Neural cell (in vitro differentiated cells): ENCODE measurements around the gene RSRC1. TPM values are rescaled to one million over a fixed set of nuclear protein-coding genes. Genes with fewer than 3 reads are reported as not detected.

ENCODE experiments used
- H2AFZ ChIP-seq: fragments of 200-600, 300-800 bp; sonication (generic), shearing (Covaris generic); 2 replicates; pipeline ENCODE4 v1.6.0; 2014; ENCODE audit warnings: low read depth, mild to moderate bottlenecking, antibody characterized with exemption, low read length, moderate library complexity
- H3F3A ChIP-seq: fragments of 200-600 bp; shearing (Covaris generic); 2 replicates; pipeline ENCODE4 v1.6.1; 2016; ENCODE audit warnings: mild to moderate bottlenecking, moderate library complexity, mixed read lengths, antibody characterized with exemption, low read length; ENCODE audit not compliant: insufficient read depth, poor library complexity, severe bottlenecking
- H3K27ac ChIP-seq: fragments of 200-600, 300-800 bp; sonication (generic), shearing (Covaris generic); 2 replicates; pipeline ENCODE4 v1.5.1; 2014; ENCODE audit warnings: mild to moderate bottlenecking, low read length, moderate library complexity
- H3K27me3 ChIP-seq: fragments of 300-800, 200-600 bp; sonication (generic), shearing (Covaris generic); 2 replicates; pipeline ENCODE4 v1.6.0; 2014; ENCODE audit warnings: mild to moderate bottlenecking, low read depth, low read length, moderate library complexity; ENCODE audit not compliant: insufficient read depth
- H3K36me3 ChIP-seq: fragments of 300-800, 200-600 bp; sonication (generic), shearing (Covaris generic); 2 replicates; pipeline ENCODE4 v1.5.1; 2014; ENCODE audit warnings: mild to moderate bottlenecking, antibody characterized with exemption, low read length, moderate library complexity; ENCODE audit not compliant: insufficient read depth
- H3K4me2 ChIP-seq: fragments of 300-800, 200-600 bp; sonication (generic), shearing (Covaris generic); 2 replicates; pipeline ENCODE4 v1.6.0; 2014; ENCODE audit warnings: mild to moderate bottlenecking, low read length
- H3K4me3 ChIP-seq: fragments of 300-800, 200-600 bp; sonication (generic), shearing (Covaris generic); 2 replicates; pipeline ENCODE4 v1.5.1; 2014; ENCODE audit warnings: mild to moderate bottlenecking, low read length, moderate library complexity
- H3K79me2 ChIP-seq: fragments of 200-600 bp; shearing (Covaris generic); replicated peaks from 2 replicates; pipeline ENCODE4 v1.6.0; 2014; ENCODE audit warnings: mild to moderate bottlenecking, low read length, moderate library complexity; ENCODE audit not compliant: insufficient read depth
- H3K9ac ChIP-seq: fragments of 300-800, 200-600 bp; sonication (generic), shearing (Covaris generic); 2 replicates; pipeline ENCODE4 v1.6.1; 2016; ENCODE audit warnings: mild to moderate bottlenecking, low read length, mixed read lengths
- H3K9me2 ChIP-seq: fragments of 200-600 bp; shearing (Covaris generic); 2 replicates; pipeline ENCODE4 v1.6.1; 2016; ENCODE audit warnings: mild to moderate bottlenecking, low read length, mixed read lengths; ENCODE audit not compliant: insufficient read depth
- H3K9me3 ChIP-seq: fragments of 200-600, 300-800 bp; sonication (generic), shearing (Covaris generic); 2 replicates; pipeline ENCODE4 v1.6.1; 2016; ENCODE audit warnings: mild to moderate bottlenecking, mixed run types, low read length, moderate library complexity, mixed read lengths
- H4K20me1 ChIP-seq: fragments of 200-600 bp; shearing (Covaris generic); 2 replicates; pipeline ENCODE4 v1.6.1; 2016; ENCODE audit warnings: mild to moderate bottlenecking, mixed run types; ENCODE audit not compliant: insufficient read depth
- EP300 ChIP-seq: fragments of 450-650 bp; conservative IDR thresholded peaks from 2 replicates; pipeline ENCODE4 v1.6.1; 2014; ENCODE audit warnings: antibody characterized with exemption, mild to moderate bottlenecking, moderate library complexity; ENCODE audit not compliant: poor library complexity, severe bottlenecking
- EZH2 ChIP-seq: fragments of 200-600, 300-800 bp; shearing (Covaris generic), sonication (generic); IDR thresholded peaks from 2 replicates; pipeline ENCODE4 v1.6.1; 2014; ENCODE audit warnings: antibody characterized with exemption, low read length, borderline replicate concordance, mild to moderate bottlenecking; ENCODE audit not compliant: insufficient read depth, poor library complexity, severe bottlenecking
- MXI1 ChIP-seq: fragments of 450-650 bp; conservative IDR thresholded peaks from 2 replicates; pipeline ENCODE4 v1.6.1; 2014; ENCODE audit warnings: antibody characterized with exemption, mild to moderate bottlenecking; ENCODE audit not compliant: poor library complexity, severe bottlenecking
- POLR2AphosphoS5 ChIP-seq: IDR thresholded peaks from 2 replicates; pipeline ENCODE4 v1.6.1; 2012
- RAD21 ChIP-seq: fragments of 450-650 bp; conservative IDR thresholded peaks from 2 replicates; pipeline ENCODE4 v1.6.1; 2014; ENCODE audit warnings: antibody characterized with exemption, mild to moderate bottlenecking, moderate library complexity
- SMC3 ChIP-seq: fragments of 450-650 bp; conservative IDR thresholded peaks from 2 replicates; pipeline ENCODE4 v1.6.1; 2014; ENCODE audit warnings: antibody characterized with exemption, mild to moderate bottlenecking, moderate library complexity; ENCODE audit not compliant: poor library complexity
- TAF1 ChIP-seq: IDR thresholded peaks from 2 replicates; pipeline ENCODE4 v1.6.1; 2012; ENCODE audit warnings: low read depth
- polyA plus RNA-seq: library from polyadenylated mRNA; depleted of rRNA; stranded (reverse); fragments of >200 nt; gene quantifications from 2 replicates; pipeline ENCODE4 v1.2.3, GENCODE V29; 2014
- TF ChIP-seq, protein P1 (sequence below): fragments of 450-650 bp; IDR thresholded peaks from 2 replicates; pipeline ENCODE4 v1.5.1; 2014; ENCODE audit warnings: antibody characterized with exemption, mild to moderate bottlenecking, moderate library complexity; ENCODE audit not compliant: poor library complexity, severe bottlenecking

RSRC1 gene
- polyA plus RNA-seq, 1 donor from 2014 or later, result 28.1 TPM

- no peaks in the 10 kb centered on the region for H4K20me1 ChIP-seq
- H2AFZ ChIP-seq, result no peak overlapping the region
- no peak overlapping the region for H3K27ac ChIP-seq
- no peak for TF ChIP-seq TAF1
- no peak for TF ChIP-seq RAD21
- TF ChIP-seq MXI1, result no peak
- no peak for TF ChIP-seq POLR2AphosphoS5
- peak; percentile 66 for TF ChIP-seq EZH2
- no peak for TF ChIP-seq SMC3
- TF ChIP-seq, protein P1, sequence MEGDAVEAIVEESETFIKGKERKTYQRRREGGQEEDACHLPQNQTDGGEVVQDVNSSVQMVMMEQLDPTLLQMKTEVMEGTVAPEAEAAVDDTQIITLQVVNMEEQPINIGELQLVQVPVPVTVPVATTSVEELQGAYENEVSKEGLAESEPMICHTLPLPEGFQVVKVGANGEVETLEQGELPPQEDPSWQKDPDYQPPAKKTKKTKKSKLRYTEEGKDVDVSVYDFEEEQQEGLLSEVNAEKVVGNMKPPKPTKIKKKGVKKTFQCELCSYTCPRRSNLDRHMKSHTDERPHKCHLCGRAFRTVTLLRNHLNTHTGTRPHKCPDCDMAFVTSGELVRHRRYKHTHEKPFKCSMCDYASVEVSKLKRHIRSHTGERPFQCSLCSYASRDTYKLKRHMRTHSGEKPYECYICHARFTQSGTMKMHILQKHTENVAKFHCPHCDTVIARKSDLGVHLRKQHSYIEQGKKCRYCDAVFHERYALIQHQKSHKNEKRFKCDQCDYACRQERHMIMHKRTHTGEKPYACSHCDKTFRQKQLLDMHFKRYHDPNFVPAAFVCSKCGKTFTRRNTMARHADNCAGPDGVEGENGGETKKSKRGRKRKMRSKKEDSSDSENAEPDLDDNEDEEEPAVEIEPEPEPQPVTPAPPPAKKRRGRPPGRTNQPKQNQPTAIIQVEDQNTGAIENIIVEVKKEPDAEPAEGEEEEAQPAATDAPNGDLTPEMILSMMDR, result no peak
- no peak for TF ChIP-seq EP300
- H3K36me3 ChIP-seq, result no peaks in the 10 kb centered on the region
- no peak overlapping the region for H3K4me3 ChIP-seq
- H3F3A ChIP-seq, result no peaks in the 10 kb centered on the region
- no peaks in the 10 kb centered on the region for H3K9me2 ChIP-seq
- no peaks in the 10 kb centered on the region for H3K79me2 ChIP-seq
- no peak overlapping the region for H3K9ac ChIP-seq
- H3K9me3 ChIP-seq, result no peaks in the 10 kb centered on the region
- H3K4me2 ChIP-seq, result no peak overlapping the region
- H3K27me3 ChIP-seq, result peaks cover 95% of the 10 kb centered on the region
These were observed 15.4 kb upstream of the RSRC1 start for GRCh38 chr3:158094235-158095110.

- Histone ChIP-seq H3F3A (no peaks in the 10 kb centered on the region), H3K27me3 (peaks cover 97% of the 10 kb centered on the region), H3K79me2 (no peaks in the 10 kb centered on the region), H3K4me3 (no peak overlapping the region), H3K27ac (no peak overlapping the region), H3K9me2 (no peaks in the 10 kb centered on the region), H3K9ac (no peak overlapping the region), H2AFZ (no peak overlapping the region), H4K20me1 (no peaks in the 10 kb centered on the region), H3K4me2 (no peak overlapping the region), H3K36me3 (no peaks in the 10 kb centered on the region), H3K9me3 (no peaks in the 10 kb centered on the region)
- TF ChIP-seq POLR2AphosphoS5 (peak; percentile 69), MXI1 (no peak), RAD21 (no peak)
These were observed 14.6 kb upstream of the RSRC1 start for GRCh38 chr3:158095111-158095813.

DNA sequence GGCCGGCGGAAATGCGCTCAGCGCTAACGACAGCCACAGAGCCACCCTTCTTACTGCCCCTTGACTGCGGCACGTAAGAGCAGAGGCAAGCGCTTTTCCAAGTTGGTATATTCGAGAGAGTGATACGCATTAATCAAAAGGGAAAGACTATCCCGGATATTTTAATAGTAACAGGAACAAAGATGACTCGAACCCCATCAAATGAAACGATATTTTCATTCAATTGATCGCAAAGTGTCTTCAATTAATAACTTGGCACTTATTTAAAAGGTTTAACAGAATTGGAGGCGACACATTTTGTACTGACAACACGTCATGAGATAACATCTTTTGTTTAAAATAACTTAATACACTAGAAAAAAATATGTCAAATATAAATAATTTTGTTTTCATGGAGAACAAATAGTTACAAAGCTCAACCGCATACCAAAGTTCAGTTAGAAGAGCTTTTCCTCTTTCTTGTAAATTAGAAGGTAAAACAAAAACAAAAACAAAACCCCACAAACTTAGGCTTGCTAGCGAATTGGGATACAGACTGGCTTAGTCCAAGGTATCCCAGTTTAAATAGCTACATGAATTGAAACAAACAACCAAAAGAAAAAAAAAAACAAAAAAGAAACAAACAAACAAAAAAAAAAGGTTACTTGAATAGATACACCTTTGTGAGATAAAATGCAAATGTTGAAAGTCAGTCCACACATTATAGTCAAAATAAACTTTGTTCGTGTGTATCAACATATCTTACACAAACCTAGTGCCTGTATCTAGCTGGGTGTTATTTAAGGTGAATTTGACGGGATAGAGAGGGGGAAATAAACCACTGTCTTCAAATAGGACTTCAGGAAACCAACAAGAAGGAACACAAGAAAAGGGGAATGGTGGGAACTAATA lies 13.8 kb upstream of the RSRC1 start:
- H4K20me1 ChIP-seq, result no peaks in the 10 kb centered on the region
- no peak overlapping the region for H3K4me2 ChIP-seq
- no peak overlapping the region for H3K4me3 ChIP-seq
- no peak overlapping the region for H3K27ac ChIP-seq
- H3K9me3 ChIP-seq, result no peaks in the 10 kb centered on the region
- no peaks in the 10 kb centered on the region for H3K36me3 ChIP-seq
- no peaks in the 10 kb centered on the region for H3F3A ChIP-seq
- H3K9me2 ChIP-seq, result no peaks in the 10 kb centered on the region
- no peak overlapping the region for H3K9ac ChIP-seq
- no peak overlapping the region for H2AFZ ChIP-seq
- no peaks in the 10 kb centered on the region for H3K79me2 ChIP-seq
- TF ChIP-seq EZH2, result no peak
- TF ChIP-seq MXI1, result no peak
- TF ChIP-seq EP300, result no peak
- no peak for TF ChIP-seq RAD21
- peak; percentile 46 for TF ChIP-seq POLR2AphosphoS5
- H3K27me3 ChIP-seq, result peaks cover 99% of the 10 kb centered on the region
